ENCODE data around the gene TBC1D2B.
A peak's percentile ranks its signal among the peaks of the same experiment; 100 is the strongest.

TBC1D2B gene

GRCh38 chr15:78052001-78052401 lies 25.5 kb downstream of the TBC1D2B start:
- no peak for DNase-seq

- DNase-seq = no peak
Observed at GRCh38 chr15:78051596-78051995, 25.9 kb downstream of the TBC1D2B start.

- DNase-seq = no peak
Observed at GRCh38 chr15:78050826-78051225, 26.7 kb downstream of the TBC1D2B start.

- DNase-seq = no peak
Observed at GRCh38 chr15:78050441-78050809, 27.1 kb downstream of the TBC1D2B start.

- DNase-seq = no peak
Observed at GRCh38 chr15:78049691-78050440, 27.6 kb downstream of the TBC1D2B start.

- no peak for DNase-seq
Observed at GRCh38 chr15:78048628-78048920, 28.9 kb downstream of the TBC1D2B start.

GRCh38 chr15:78047761-78048627 lies 29.5 kb downstream of the TBC1D2B start:
- no peak for DNase-seq

GRCh38 chr15:78046796-78047341 lies 30.6 kb downstream of the TBC1D2B start:
- DNase-seq = no peak

GRCh38 chr15:78045189-78045588 lies 32.3 kb downstream of the TBC1D2B start:
- DNase-seq = no peak

- DNase-seq = no peak
Observed at GRCh38 chr15:78044407-78045155, 32.9 kb downstream of the TBC1D2B start.

GRCh38 chr15:78041946-78042345 lies 35.6 kb downstream of the TBC1D2B start:
- no peak for DNase-seq

- DNase-seq = no peak
Observed at GRCh38 chr15:78040653-78041244, 36.8 kb downstream of the TBC1D2B start.

GRCh38 chr15:78038585-78039247 lies 38.8 kb downstream of the TBC1D2B start:
- no peak for DNase-seq

- DNase-seq = no peak
Observed at GRCh38 chr15:78037779-78038305, 39.7 kb downstream of the TBC1D2B start.

- no peak for DNase-seq
Observed at GRCh38 chr15:78037328-78037727, 40.2 kb downstream of the TBC1D2B start.

GRCh38 chr15:78035861-78036476 lies 41.5 kb downstream of the TBC1D2B start:
- DNase-seq = no peak

- no peak for DNase-seq
Observed at GRCh38 chr15:78035321-78035751, 42.2 kb downstream of the TBC1D2B start.

GRCh38 chr15:78034495-78035191 lies 42.9 kb downstream of the TBC1D2B start:
- no peak for DNase-seq

GRCh38 chr15:78033864-78034263 lies 43.6 kb downstream of the TBC1D2B start:
- DNase-seq = peak; percentile 59

- no peak for DNase-seq
Observed at GRCh38 chr15:78032671-78033070, 44.8 kb downstream of the TBC1D2B start.

- DNase-seq = no peak
Observed at GRCh38 chr15:78024883-78025282, 52.6 kb downstream of the TBC1D2B start.

All from NCI-H748 treated with DMSO at 0.1 percent for 48 hours (cell line).